DND-41 (cell line): ENCODE data around the gene UBA7.

Experiments used
- ATAC-seq: fragments of 200-7000 bp; cut with Tn5 transposase; 3 replicates; pipeline ENCODE4 v1.9.1; 2021; ENCODE audit warnings: low read depth; ENCODE audit not compliant: insufficient read depth
- DNase-seq: peaks from one replicate; pipeline ENCODE4 v3.0.0-alpha.2; 2020
- H2AFZ ChIP-seq: 2 replicates; pipeline ENCODE4 v1.6.0; 2012; ENCODE audit warnings: low read depth, low read length
- H3K27ac ChIP-seq: 2 replicates; pipeline ENCODE4 v1.5.1; 2012; ENCODE audit warnings: low read length, inconsistent platforms
- H3K27me3 ChIP-seq: fragments of 200-600 bp; sonication (generic); 2 replicates; pipeline ENCODE4 v1.6.0; 2012; ENCODE audit warnings: low read length, mild to moderate bottlenecking, inconsistent platforms; ENCODE audit not compliant: insufficient read depth, poor library complexity
- H3K36me3 ChIP-seq: 2 replicates; pipeline ENCODE4 v1.5.1; 2012; ENCODE audit warnings: low read length, inconsistent platforms; ENCODE audit not compliant: insufficient read depth
- H3K4me1 ChIP-seq: 2 replicates; pipeline ENCODE4 v1.5.1; 2012; ENCODE audit warnings: mild to moderate bottlenecking, low read length; ENCODE audit not compliant: insufficient read depth
- H3K4me2 ChIP-seq: 2 replicates; pipeline ENCODE4 v1.6.0; 2012; ENCODE audit warnings: mild to moderate bottlenecking, moderate library complexity, low read length, inconsistent platforms; ENCODE audit not compliant: insufficient read depth
- H3K4me3 ChIP-seq, 2 experiments: fragments of 200-600 bp in 1 of 2; shearing (Covaris generic) in 1 of 2; 2 replicates each; pipeline ENCODE4 v1.5.1; 2012 to 2016; ENCODE audit warnings: inconsistent platforms in 2 of 2, low read length in 2 of 2, mild to moderate bottlenecking in 2 of 2, low read depth in 1 of 2, moderate library complexity in 1 of 2
- H3K79me2 ChIP-seq: 2 replicates; pipeline ENCODE4 v1.6.0; 2012; ENCODE audit warnings: low read length, inconsistent platforms; ENCODE audit not compliant: insufficient read depth
- H3K9ac ChIP-seq: 2 replicates; pipeline ENCODE4 v1.6.0; 2012; ENCODE audit warnings: low read depth, mild to moderate bottlenecking, inconsistent platforms, low read length, moderate library complexity
- H3K9me3 ChIP-seq: 2 replicates; pipeline ENCODE4 v1.5.1; 2012; ENCODE audit warnings: low read length, moderate library complexity, mild to moderate bottlenecking, inconsistent platforms; ENCODE audit not compliant: insufficient read depth, severe bottlenecking
- H4K20me1 ChIP-seq: 2 replicates; pipeline ENCODE4 v1.6.0; 2012; ENCODE audit warnings: low read length; ENCODE audit not compliant: insufficient read depth
- CTCF ChIP-seq: IDR thresholded peaks from 2 replicates; pipeline ENCODE4 v1.5.1; 2012; ENCODE audit warnings: borderline replicate concordance, low read length, moderate library complexity, mild to moderate bottlenecking; ENCODE audit not compliant: poor library complexity, severe bottlenecking; ENCODE audit errors: extremely low read depth
- EZH2 ChIP-seq: IDR thresholded peaks from 3 replicates; pipeline ENCODE4 v1.6.1; 2012; ENCODE audit warnings: borderline replicate concordance, low read depth, mild to moderate bottlenecking, moderate library complexity, low read length, inconsistent platforms; ENCODE audit not compliant: severe bottlenecking

UBA7 gene

DNA sequence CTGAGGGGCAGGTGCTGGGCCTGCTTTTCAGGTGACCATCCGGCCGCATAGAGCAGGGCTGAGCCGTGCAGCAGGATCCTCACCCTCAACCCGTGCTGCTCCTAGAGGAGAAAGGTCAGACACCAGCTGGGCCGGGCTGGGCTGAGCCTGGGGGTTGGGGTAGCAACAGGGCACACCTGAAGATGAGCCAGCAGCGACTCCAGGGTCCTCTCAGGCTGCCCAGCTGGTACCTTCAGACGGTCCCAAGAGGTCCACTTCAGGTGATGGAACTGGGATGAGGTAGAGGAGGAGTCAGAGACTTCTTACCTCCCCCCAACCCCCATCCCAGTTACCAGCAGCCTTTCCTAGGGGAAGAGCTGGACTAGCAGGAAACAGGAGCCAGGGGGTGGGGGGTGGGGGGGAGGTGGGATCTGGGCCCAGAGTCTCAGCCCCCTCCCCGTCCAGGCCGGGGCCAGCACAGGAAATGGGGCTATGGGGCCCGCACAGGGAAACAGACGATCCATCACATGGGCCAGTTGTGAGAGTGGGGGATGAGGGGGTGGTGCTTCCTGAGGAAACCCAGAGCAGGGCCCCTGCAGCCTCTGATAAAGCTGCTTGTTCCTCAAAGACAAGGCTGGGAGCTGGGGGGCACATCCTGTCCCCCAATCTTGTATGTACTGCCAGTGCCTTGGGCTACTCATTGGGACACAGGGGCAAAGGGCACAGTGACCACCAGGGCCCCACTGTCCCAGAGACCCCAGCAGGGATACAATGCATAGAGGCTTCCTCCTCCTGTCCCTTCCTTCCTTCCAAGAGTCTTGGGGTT, 7.7 kb downstream of the UBA7 start:
- Histone ChIP-seq H2AFZ (no peak overlapping the region), H3K79me2 (no peaks in the 10 kb centered on the region), H3K4me2 (peak overlapping the region; percentile 33), H3K4me3 (no peak overlapping the region), H4K20me1 (peaks cover 16% of the 10 kb centered on the region), H3K9ac (0 out of 2 replicates have a peak overlapping the region, but pooled peaks have one; percentile 26), H3K9me3 (no peaks in the 10 kb centered on the region), H3K27me3 (peaks cover 21% of the 10 kb centered on the region), H3K36me3 (peaks cover 8% of the 10 kb centered on the region), H3K4me1 (peaks cover 57% of the 10 kb centered on the region), H3K27ac (peak overlapping the region; percentile 57)
- DNase-seq (peak; percentile 74), ATAC-seq (peak; percentile 39)
- TF ChIP-seq CTCF, result no peak

DNA sequence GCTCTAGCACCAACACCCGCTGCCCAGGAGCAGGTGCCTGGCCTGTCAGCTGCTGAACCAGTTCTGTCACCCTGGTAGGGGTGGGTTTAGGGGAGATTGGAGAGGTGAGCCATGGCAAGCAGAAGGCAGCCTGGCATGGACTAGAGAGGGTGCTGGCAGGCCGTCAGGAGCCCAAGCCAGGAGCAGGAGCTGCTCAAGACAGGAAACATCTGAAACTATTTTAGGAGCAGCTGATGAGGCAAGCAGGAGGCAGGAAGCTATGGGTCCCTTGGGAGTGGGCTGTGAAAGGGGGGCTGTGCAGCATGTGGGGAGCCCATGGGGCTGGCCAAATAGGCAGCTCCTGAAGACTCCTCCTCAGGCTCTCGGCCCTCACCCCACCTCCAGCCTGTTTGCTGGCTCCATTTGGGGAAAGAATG, 8.4 kb downstream of the UBA7 start:
- ATAC-seq (peak; percentile 16; the same call in 2 of the 3 replicates), DNase-seq (peak; percentile 66)
- Histone ChIP-seq H3K9me3 (no peaks in the 10 kb centered on the region), H3K4me1 (peaks cover 57% of the 10 kb centered on the region), H3K4me3 (no peak overlapping the region), H3K79me2 (no peaks in the 10 kb centered on the region), H3K36me3 (peaks cover 6% of the 10 kb centered on the region), H3K27me3 (peaks cover 21% of the 10 kb centered on the region), H2AFZ (no peak overlapping the region), H3K9ac (0 out of 2 replicates have a peak overlapping the region, but pooled peaks have one; percentile 26), H3K27ac (peak overlapping the region; percentile 52), H3K4me2 (peak overlapping the region; percentile 33), H4K20me1 (peaks cover 16% of the 10 kb centered on the region)
- TF ChIP-seq EZH2 (no peak), CTCF (no peak)

DNA sequence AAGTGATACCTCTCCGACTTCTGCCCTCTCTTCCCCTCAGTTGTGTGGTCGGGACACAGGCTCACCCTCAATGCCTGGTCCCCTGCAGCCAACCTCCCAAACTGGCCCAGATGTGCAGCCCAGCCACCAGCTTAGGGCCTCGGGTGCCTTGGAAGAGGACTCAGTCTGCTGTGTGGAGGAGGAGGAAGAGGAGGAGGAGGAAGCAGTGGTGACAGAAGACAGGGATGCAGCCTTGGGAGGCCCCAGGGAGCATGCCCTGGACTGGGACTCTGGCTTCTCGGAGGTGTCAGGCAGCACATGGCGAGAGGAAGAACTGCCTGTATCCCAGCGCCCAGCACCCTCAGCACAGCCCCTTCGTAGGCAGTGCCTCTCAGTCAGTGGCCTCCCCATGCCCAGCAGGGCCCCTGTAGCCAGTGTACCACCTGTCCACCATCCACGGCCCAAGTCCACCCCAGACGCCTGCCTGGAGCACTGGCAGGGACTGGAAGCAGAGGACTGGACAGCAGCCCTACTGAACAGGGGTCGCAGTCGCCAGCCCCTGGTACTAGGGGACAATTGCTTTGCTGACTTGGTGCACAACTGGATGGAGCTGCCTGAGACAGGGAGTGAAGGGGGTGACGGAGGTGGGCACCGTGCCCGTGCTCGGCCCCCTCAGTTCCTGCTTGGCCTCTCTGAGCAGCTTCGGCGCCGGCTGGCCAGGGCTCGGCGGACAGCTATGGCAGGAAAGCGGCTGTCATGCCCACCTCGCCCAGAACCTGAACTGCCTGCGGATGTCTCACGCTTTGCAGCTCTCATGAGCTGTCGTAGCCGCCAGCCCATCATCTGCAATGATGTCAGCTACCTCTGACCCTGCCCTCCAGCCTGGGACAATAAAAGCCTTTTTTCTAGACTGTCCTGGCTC, 9.4 kb downstream of the UBA7 start:
- H3K4me2 ChIP-seq, result peak overlapping the region; percentile 100
- H3K27ac ChIP-seq, result no peak overlapping the region
- peaks cover 21% of the 10 kb centered on the region for H3K27me3 ChIP-seq
- H2AFZ ChIP-seq, result no peak overlapping the region
- peaks cover 57% of the 10 kb centered on the region for H3K4me1 ChIP-seq
- H3K9me3 ChIP-seq, result no peaks in the 10 kb centered on the region
- peak overlapping the region in 1 of 2 experiments; percentile 98; a peak in 2 of 4 replicates for H3K4me3 ChIP-seq
- DNase-seq, result no peak
- H3K36me3 ChIP-seq, result no peaks in the 10 kb centered on the region
- H3K79me2 ChIP-seq, result no peaks in the 10 kb centered on the region
- no peak for ATAC-seq
- H3K9ac ChIP-seq, result peak overlapping the region; percentile 59; the same call in 1 of the 2 replicates
- H4K20me1 ChIP-seq, result peaks cover 16% of the 10 kb centered on the region
- TF ChIP-seq CTCF, result no peak
- TF ChIP-seq EZH2, result no peak
